ENCODE measurements around the gene FOXP1. TPM values are rescaled to one million over a fixed set of nuclear protein-coding genes. Genes with fewer than 3 reads are reported as not detected.

FOXP1 gene
- total RNA-seq, 1 donor from 2014 or later, result 27.3 TPM

GRCh38 chr3:71197841-71198565 is 385.5 kb downstream of the FOXP1 start:
- no peaks in the 10 kb centered on the region for H3K36me3 ChIP-seq
- H3K9me3 Mint-ChIP-seq, result no peaks in the 10 kb centered on the region
- no peak overlapping the region for H3K4me3 ChIP-seq
- no peak for DNase-seq (ENCODE audit: low spot score)
- H3K27me3 ChIP-seq, result no peaks in the 10 kb centered on the region
- no peaks in the 10 kb centered on the region for H3F3A ChIP-seq (ENCODE audit: low read depth)
- H3K36me3 Mint-ChIP-seq, result peaks cover 4% of the 10 kb centered on the region
- peaks cover 14% of the 10 kb centered on the region for H3K79me2 ChIP-seq (ENCODE audit: low read depth)
- H3K9ac ChIP-seq, result no peak overlapping the region
- peaks cover 1% of the 10 kb centered on the region for H3K4me1 ChIP-seq
- H3K4me3 Mint-ChIP-seq, result no peak overlapping the region
- TF ChIP-seq EZH2phosphoT487 (IDR thresholded peaks at IDR 0.05) (no peak), EZH2 (IDR thresholded peaks at IDR 0.05) (no peak), CTCF (IDR thresholded peaks at IDR 0.05) (no peak)
- no peak overlapping the region for H2AFZ ChIP-seq (replicated peaks)
- H3K4me1 Mint-ChIP-seq, result peaks cover 10% of the 10 kb centered on the region
- no peak overlapping the region for H3K27ac Mint-ChIP-seq
- H3K27me3 Mint-ChIP-seq (ENCODE audit: insufficient read depth, low read depth), result no peaks in the 10 kb centered on the region
- H3K4me2 ChIP-seq, result no peak overlapping the region
- no peaks in the 10 kb centered on the region for H3K9me3 ChIP-seq (ENCODE audit: low read depth)
- H3K27ac ChIP-seq, result no peak overlapping the region
- no peaks in the 10 kb centered on the region for H4K20me1 ChIP-seq (ENCODE audit: low read depth)

GRCh38 chr3:71195492-71195891 is 388.0 kb downstream of the FOXP1 start:
- Histone ChIP-seq H3K4me3 (no peak overlapping the region), H3K4me1 (no peaks in the 10 kb centered on the region), H3K9ac (no peak overlapping the region), H3K36me3 (no peaks in the 10 kb centered on the region), H3K79me2 (ENCODE audit: low read depth) (peaks cover 4% of the 10 kb centered on the region), H2AFZ (replicated peaks) (no peak overlapping the region), H3K27me3 (no peaks in the 10 kb centered on the region), H3F3A (ENCODE audit: low read depth) (no peaks in the 10 kb centered on the region), H4K20me1 (ENCODE audit: low read depth) (no peaks in the 10 kb centered on the region), H3K4me2 (no peak overlapping the region), H3K9me3 (ENCODE audit: low read depth) (no peaks in the 10 kb centered on the region), H3K27ac (no peak overlapping the region)
- no peaks in the 10 kb centered on the region for H3K9me3 Mint-ChIP-seq
- H3K4me3 Mint-ChIP-seq, result no peak overlapping the region
- no peak for TF ChIP-seq EZH2phosphoT487 (IDR thresholded peaks at IDR 0.05)
- no peak for TF ChIP-seq EZH2 (IDR thresholded peaks at IDR 0.05)
- no peak for TF ChIP-seq CTCF (IDR thresholded peaks at IDR 0.05)
- H3K27me3 Mint-ChIP-seq (ENCODE audit: insufficient read depth, low read depth), result no peaks in the 10 kb centered on the region
- peaks cover 4% of the 10 kb centered on the region for H3K36me3 Mint-ChIP-seq
- H3K27ac Mint-ChIP-seq, result no peak overlapping the region
- peaks cover 9% of the 10 kb centered on the region for H3K4me1 Mint-ChIP-seq
- no peak for DNase-seq (ENCODE audit: low spot score)

GRCh38 chr3:71194785-71195184 is 388.7 kb downstream of the FOXP1 start:
- Histone ChIP-seq H3K4me2 (no peak overlapping the region), H3K27ac (no peak overlapping the region), H3K9me3 (ENCODE audit: low read depth) (no peaks in the 10 kb centered on the region), H3K4me3 (no peak overlapping the region), H2AFZ (replicated peaks) (no peak overlapping the region), H3K36me3 (no peaks in the 10 kb centered on the region), H3F3A (ENCODE audit: low read depth) (no peaks in the 10 kb centered on the region), H3K9ac (no peak overlapping the region), H3K79me2 (ENCODE audit: low read depth) (no peaks in the 10 kb centered on the region), H3K4me1 (no peaks in the 10 kb centered on the region), H4K20me1 (ENCODE audit: low read depth) (no peaks in the 10 kb centered on the region), H3K27me3 (no peaks in the 10 kb centered on the region)
- no peak overlapping the region for H3K4me3 Mint-ChIP-seq
- TF ChIP-seq CTCF (IDR thresholded peaks at IDR 0.05) (no peak), EZH2 (IDR thresholded peaks at IDR 0.05) (no peak), EZH2phosphoT487 (IDR thresholded peaks at IDR 0.05) (no peak)
- no peak for DNase-seq (ENCODE audit: low spot score)
- H3K9me3 Mint-ChIP-seq, result no peaks in the 10 kb centered on the region
- H3K27ac Mint-ChIP-seq, result no peak overlapping the region
- peaks cover 9% of the 10 kb centered on the region for H3K4me1 Mint-ChIP-seq
- H3K27me3 Mint-ChIP-seq (ENCODE audit: insufficient read depth, low read depth), result no peaks in the 10 kb centered on the region
- peaks cover 4% of the 10 kb centered on the region for H3K36me3 Mint-ChIP-seq

All from neural progenitor cell (in vitro differentiated cells).